Upper lobe of left lung (tissue), 4 donors: ENCODE measurements around the gene PTGFRN.

Experiments
- CTCF ChIP-seq, 6 experiments: fragments of 450-650 bp in 4 of 6; fragments of 200-600 bp in 2 of 6; sonication (generic) in 2 of 6; IDR thresholded peaks; one replicate each; pipeline ENCODE4 v1.5.1; 2016 to 2019; ENCODE audit warnings: antibody characterized with exemption in 6 of 6
- POLR2A ChIP-seq, 4 donors: fragments of 450-650 bp; IDR thresholded peaks; one replicate each; pipeline ENCODE4 v1.5.1; 2016 to 2017; ENCODE audit warnings: antibody characterized with exemption in 4 of 4, mild to moderate bottlenecking in 2 of 4

GRCh38 chr1:116989835-116990234 is 80.1 kb downstream of the PTGFRN start:
- TF ChIP-seq POLR2A (IDR thresholded peaks at IDR 0.05) (no peak), CTCF (IDR thresholded peaks at IDR 0.05) (no peak)
